ENCODE measurements around the gene OSM. TPM values are rescaled to one million over a fixed set of nuclear protein-coding genes. Genes with fewer than 3 reads are reported as not detected.

The OSM gene
- total RNA-seq, 4 donors from 2014 or later, result not detected

- H3K27me3 ChIP-seq, result no peaks in the 10 kb centered on the region
These were observed 19.7 kb upstream of the OSM start for GRCh38 chr22:30286331-30286730.

GRCh38 chr22:30285846-30286200 lies 19.2 kb upstream of the OSM start:
- Histone ChIP-seq H3K4me3 (no peak overlapping the region), H3K27me3 (no peaks in the 10 kb centered on the region), H3K27ac (no peak overlapping the region), H3K4me1 (peaks cover 0 to 29% (median 16%) of the 10 kb centered on the region in 4 donors), H3K36me3 (no peaks in the 10 kb centered on the region), H3K9me3 (no peaks in the 10 kb centered on the region)
- no peak for DNase-seq
- no peak for TF ChIP-seq POLR2A (IDR thresholded peaks at IDR 0.05)
- TF ChIP-seq, protein P1, sequence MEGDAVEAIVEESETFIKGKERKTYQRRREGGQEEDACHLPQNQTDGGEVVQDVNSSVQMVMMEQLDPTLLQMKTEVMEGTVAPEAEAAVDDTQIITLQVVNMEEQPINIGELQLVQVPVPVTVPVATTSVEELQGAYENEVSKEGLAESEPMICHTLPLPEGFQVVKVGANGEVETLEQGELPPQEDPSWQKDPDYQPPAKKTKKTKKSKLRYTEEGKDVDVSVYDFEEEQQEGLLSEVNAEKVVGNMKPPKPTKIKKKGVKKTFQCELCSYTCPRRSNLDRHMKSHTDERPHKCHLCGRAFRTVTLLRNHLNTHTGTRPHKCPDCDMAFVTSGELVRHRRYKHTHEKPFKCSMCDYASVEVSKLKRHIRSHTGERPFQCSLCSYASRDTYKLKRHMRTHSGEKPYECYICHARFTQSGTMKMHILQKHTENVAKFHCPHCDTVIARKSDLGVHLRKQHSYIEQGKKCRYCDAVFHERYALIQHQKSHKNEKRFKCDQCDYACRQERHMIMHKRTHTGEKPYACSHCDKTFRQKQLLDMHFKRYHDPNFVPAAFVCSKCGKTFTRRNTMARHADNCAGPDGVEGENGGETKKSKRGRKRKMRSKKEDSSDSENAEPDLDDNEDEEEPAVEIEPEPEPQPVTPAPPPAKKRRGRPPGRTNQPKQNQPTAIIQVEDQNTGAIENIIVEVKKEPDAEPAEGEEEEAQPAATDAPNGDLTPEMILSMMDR (IDR thresholded peaks at IDR 0.05), result no peak

More at GRCh38 chr22:30286331-30286730, 19.7 kb upstream of the OSM start:
- no peak overlapping the region for H3K27ac ChIP-seq
- H3K4me1 ChIP-seq, result peaks cover 0 to 35% (median 17%) of the 10 kb centered on the region in 4 donors
- no peak for DNase-seq
- H3K36me3 ChIP-seq, result no peaks in the 10 kb centered on the region
- TF ChIP-seq, protein P1 (IDR thresholded peaks at IDR 0.05), result no peak
- TF ChIP-seq POLR2A (IDR thresholded peaks at IDR 0.05), result no peak
- H3K9me3 ChIP-seq, result no peaks in the 10 kb centered on the region
- no peak overlapping the region for H3K4me3 ChIP-seq

DNA sequence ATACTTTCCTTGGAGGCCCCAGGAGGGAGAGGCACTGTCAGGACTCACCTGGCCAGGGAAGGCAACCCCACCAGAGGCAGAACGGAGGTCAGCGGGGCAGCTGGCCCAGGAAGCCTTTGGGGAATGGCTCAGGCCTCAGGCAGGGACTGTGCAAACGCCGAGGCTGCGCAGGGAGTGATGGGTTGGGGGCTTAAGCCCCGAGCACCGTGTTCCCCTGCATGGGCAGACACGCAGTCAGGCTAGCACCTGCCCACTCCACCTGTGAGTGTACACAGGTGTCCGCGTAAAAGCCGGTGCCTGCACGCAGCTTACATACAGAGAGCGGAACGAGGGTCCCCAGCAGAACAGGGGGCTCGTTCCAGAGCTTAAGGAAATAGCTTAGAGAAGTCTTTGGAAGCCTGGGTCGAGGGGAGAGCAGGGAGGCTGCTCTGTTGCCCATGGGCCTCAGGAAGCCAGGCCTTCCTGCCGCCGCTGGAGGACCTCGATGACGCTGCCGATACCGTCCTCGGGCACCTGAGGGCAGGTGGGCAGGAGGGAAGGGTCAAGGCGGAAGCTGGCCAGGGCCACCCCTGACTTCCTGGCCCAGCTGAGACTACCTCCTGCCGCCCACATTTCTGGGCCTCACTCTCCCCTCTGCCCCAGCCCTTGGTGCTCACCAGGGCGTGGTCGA lies 18.7 kb upstream of the OSM start:
- Histone ChIP-seq H3K9me3 (no peaks in the 10 kb centered on the region), H3K4me3 (no peak overlapping the region), H3K36me3 (no peaks in the 10 kb centered on the region), H3K27me3 (no peaks in the 10 kb centered on the region), H3K4me1 (peaks cover 0 to 24% (median 11%) of the 10 kb centered on the region in 4 donors), H3K27ac (no peak overlapping the region)
- DNase-seq, result no peak
- TF ChIP-seq, protein P1 (IDR thresholded peaks at IDR 0.05), result no peak
- TF ChIP-seq POLR2A (IDR thresholded peaks at IDR 0.05), result no peak

DNA sequence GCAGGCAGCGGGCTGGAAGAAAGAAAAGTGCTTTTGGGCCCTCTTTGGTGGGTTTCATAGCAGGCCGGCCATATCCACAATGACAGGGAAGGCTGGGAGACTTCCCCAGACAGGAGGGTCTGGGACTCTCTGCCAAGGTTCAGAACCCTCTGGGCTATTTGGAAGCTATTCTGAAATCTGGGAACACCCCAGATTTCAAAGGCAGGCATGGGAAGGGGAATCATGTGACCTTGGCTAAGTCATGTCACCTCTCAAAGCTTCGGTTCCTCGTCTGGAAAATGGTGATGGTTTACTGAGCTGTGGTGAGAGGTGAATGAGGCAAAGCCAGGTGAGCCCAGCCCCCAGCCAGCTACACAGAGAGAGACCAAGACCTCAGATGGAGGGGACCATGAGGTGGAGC lies 18.0 kb upstream of the OSM start:
- Histone ChIP-seq H3K4me3 (no peak overlapping the region), H3K9me3 (no peaks in the 10 kb centered on the region), H3K36me3 (no peaks in the 10 kb centered on the region), H3K27me3 (no peaks in the 10 kb centered on the region), H3K4me1 (peaks cover 0 to 19% (median 6%) of the 10 kb centered on the region in 4 donors), H3K27ac (no peak overlapping the region)
- no peak for TF ChIP-seq POLR2A (IDR thresholded peaks at IDR 0.05)
- TF ChIP-seq, protein P1 (IDR thresholded peaks at IDR 0.05), result no peak
- DNase-seq, result no peak

- no peak for DNase-seq
- Histone ChIP-seq H3K27me3 (no peaks in the 10 kb centered on the region), H3K27ac (no peak overlapping the region), H3K4me3 (no peak overlapping the region), H3K36me3 (no peaks in the 10 kb centered on the region), H3K9me3 (no peaks in the 10 kb centered on the region), H3K4me1 (peaks cover 0 to 19% (median 6%) of the 10 kb centered on the region in 4 donors)
- TF ChIP-seq, protein P1 (IDR thresholded peaks at IDR 0.05), result no peak
- no peak for TF ChIP-seq POLR2A (IDR thresholded peaks at IDR 0.05)
These were observed 17.5 kb upstream of the OSM start for GRCh38 chr22:30284172-30284571.
